GM18873 (cell line): ENCODE measurements around the gene IGLL1.

Experiments
- ATAC-seq: cut with Tn5 transposase; IDR thresholded peaks from one replicate; pipeline ENCODE4 v1.9.1; 2021; ENCODE audit warnings: mild to moderate bottlenecking, moderate library complexity, moderate number of reproducible peaks; ENCODE audit not compliant: unreplicated experiment, low FRiP score

The IGLL1 gene

DNA sequence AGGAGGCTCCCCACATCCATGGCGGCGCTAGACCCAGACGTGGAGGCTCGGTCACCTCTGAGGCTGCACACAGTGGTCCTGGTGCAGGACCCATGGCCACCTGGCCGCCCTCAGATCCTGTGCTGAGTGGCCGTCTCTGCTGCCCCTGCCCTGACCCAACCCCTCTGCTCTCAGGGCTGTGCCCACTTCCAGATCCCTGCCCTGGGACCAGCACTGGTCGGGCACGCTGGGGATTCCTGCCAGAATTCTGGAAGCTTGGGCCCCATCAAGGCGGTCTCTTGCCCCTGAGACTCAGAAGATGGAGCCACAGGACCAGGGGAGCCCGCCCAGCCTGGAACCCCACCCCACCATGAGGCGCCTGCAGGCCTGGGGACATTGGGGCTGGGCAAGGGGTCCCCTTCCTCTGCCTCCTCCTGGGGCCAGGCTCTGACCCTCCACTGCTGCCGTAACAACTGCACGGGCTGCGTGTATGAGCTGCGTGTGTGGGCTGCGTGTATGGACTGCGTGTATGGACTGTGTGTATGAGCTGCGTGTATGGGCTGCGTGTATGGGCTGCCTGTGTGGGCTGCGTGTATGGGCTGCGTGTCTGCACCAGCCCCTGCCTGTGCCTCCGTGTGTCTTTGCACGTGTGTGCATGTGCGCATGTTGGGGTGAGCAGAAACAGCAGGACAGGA, 48.7 kb downstream of the IGLL1 start:
- no peak for ATAC-seq

GRCh38 chr22:23530766-23531282, 49.3 kb downstream of the IGLL1 start:
- ATAC-seq: no peak

DNA sequence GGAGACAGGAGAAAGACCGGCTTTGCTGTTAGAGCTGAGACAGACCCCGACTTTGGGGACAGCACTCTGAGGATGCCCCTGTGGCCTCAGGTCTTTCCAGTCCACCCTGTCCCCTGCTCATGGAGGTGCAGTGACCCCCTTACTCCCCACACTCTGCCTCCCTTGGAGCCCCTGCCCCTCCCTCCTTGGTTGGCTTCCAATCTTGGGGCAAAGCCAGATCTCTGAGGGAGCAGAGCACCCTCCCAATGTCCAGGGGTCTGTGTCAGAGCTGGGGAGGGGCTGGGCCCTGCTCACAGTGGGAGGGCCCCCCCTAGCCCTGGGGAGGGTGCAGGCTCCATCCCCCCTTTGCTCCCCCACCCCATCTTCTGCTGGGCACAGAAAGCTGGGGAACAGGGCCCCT, 50.0 kb downstream of the IGLL1 start:
- ATAC-seq: no peak

- no peak for ATAC-seq
Observed at GRCh38 chr22:23529166-23530103, 50.7 kb downstream of the IGLL1 start.

DNA sequence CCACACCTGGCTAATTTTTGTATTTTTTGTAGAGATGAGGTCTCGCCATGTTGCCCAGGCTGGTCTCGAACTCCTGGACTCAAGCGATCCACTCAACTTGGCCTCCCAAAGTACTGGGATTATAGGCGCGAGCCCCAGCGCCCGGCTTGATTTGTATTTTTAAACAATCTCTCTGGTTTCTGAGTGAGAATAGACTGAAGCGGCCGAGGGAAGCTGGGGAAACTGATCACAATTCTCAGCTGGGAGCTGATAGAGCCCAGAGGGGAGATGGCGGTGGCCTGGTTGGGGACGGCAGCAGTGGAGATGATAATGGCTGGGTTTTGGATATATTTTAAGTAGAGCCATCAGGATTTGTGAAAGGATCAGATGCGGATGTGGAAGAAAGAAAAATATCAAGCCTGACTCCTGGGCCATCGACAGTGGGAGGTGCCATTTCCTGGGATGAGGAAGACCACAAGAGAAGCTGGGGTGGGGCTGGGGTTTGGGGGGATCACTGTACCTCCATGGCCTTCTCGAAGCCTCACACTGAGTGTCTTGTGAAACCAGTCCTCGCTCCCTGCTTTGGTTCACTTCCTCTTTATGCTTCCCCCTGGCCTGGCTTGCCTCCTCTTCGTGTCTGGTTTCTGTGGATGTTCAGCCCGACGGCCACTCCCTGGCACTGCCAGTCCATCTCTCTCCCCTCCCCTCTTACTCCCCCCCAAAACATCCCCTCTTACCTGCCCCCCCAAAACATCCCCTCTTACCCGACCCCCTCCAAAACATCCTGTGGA, 51.9 kb downstream of the IGLL1 start:
- ATAC-seq: no peak

DNA sequence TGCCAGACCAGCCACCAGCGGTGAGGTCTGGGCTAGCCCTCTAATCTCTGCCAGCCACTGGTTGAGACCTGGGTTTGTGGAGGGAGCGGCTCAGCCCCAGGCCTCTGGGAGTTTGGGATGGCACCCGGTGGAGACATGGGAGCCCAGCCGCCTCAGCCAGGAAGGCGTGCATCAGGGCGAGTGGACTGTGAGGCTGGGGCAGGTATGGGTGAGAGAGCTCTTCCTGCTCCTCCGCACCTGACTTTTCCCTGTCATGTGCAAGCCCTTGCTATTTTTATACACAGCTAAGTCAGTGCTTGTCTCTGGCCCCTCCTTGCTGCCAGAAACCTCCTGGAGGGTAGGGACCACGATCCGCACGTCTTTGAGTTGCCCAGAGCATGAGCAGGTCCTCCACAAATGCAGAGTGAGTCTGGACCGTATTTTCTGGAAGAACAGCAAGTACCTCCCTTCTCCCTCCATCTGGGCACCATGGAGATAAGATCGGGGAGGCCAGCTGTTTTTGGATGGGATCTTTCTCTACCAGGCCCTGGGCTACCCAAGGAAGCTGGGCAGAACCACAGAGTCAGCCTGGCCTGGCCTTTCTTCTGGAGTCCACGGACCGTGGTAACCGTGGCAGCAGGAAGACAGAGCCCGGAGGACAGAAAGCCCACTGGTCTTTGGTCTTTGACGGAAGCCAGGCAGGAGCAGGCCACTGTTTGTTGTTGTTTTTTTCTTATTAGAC, 53.3 kb downstream of the IGLL1 start:
- no peak for ATAC-seq

DNA sequence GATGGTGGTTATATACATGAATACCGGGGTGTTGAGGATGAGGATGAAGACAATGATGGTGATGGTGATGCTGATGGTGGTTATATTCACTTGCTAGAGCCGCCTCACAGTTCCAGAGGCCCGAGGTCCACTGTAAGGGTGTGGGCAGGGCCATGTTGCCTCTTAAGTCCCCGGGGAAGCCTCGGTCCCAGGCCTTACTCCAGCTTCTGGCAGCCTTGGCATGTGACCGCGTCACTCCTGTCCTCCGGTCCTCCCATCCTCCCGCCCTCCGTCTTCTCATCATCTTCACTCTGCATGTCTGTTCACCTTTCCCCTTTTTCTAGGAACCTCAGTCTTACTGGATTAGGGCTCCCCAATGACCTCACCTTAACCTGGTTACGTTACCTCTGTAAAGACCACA, 54.6 kb downstream of the IGLL1 start:
- no peak for ATAC-seq

DNA sequence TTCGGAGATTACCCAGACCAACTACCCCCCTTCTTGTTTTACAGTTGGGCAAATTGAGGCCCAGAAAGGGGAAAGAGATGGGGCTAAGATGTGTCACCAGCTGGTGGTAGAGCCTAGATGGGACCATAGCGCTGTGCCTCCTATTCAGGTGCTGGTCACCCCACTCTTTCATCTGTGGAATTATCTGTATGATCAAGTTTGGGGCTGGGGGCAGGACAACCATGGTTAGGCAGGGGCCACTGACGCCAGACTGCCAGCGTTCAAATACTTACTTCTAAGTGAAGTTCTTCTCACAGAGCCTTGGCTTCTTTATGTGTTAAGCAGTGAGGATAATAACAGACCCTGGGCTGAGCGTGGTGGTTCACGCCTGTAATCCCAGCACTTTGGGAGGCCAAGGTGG, 55.9 kb downstream of the IGLL1 start:
- no peak for ATAC-seq

GRCh38 chr22:23523713-23524112, 56.4 kb downstream of the IGLL1 start:
- no peak for ATAC-seq
